Activated CD8-positive, alpha-beta memory T cell treated with anti-CD3 and anti-CD28 coated beads, Interleukin-2, amount 50 U/mL, for 24 hours (primary cell): ENCODE results near the gene BRICD5.

Experiments
- DNase-seq: peaks from one replicate; pipeline ENCODE4 v3.0.0-alpha.2; 2020; ENCODE audit errors: extremely low read depth

The BRICD5 gene

DNA sequence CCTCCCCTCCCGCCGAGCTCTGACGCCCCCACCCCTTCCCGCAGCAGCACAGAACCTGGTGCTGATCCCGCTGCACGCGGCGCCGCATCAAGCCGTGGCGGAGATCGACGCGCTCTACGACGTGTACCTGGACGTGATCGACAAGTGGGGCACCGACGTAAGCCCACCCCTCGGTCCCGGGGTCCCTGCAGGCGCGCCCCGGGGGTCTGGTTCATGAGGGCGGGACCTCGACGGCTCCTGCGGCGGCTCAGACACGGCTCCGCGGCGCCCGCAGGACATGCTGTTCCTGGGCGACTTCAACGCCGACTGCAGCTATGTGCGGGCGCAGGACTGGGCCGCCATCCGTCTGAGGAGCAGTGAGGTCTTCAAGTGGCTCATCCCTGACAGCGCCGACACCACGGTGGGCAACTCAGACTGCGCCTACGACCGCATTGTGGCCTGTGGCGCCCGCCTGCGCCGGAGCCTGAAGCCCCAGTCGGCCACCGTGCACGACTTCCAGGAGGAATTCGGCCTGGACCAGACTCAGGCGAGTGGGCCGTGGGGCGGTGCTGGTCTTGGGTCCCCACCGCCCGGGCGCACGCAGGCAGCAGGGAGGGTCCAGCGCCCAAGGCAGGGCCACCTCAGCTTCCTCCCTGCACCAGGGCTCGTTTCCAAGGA is 27.0 kb upstream of the BRICD5 start:
- DNase-seq, result no peak

DNA sequence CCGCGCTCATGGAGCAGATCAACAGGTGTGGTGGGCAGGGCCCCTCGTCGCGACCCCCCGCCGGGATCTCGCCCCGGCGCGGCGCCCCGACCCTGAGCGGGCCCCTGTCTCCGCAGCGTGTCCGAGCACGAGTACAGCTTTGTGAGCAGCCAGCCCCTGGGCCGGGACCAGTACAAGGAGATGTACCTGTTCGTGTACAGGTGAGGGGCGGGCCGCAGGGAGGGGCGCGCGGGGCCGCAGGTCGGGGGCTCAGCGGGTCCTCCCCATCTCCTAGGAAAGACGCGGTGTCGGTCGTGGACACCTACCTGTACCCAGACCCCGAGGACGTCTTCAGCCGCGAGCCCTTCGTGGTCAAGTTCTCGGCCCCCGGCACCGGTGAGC is 26.4 kb upstream of the BRICD5 start:
- no peak for DNase-seq

- no peak for DNase-seq
These were observed 25.9 kb upstream of the BRICD5 start, which contains the start of gene DNASE1L2 for GRCh38 chr16:2236337-2237101. Gene DNASE1L2 (plus strand): TSS chr16:2236444. CDS start chr16:2236817, 373 bp downstream.

- no peak for DNase-seq
These were observed 25.2 kb upstream of the BRICD5 start for GRCh38 chr16:2235695-2236336.

- DNase-seq, result no peak
These were observed 24.6 kb upstream of the BRICD5 start for GRCh38 chr16:2235234-2235651.

DNA sequence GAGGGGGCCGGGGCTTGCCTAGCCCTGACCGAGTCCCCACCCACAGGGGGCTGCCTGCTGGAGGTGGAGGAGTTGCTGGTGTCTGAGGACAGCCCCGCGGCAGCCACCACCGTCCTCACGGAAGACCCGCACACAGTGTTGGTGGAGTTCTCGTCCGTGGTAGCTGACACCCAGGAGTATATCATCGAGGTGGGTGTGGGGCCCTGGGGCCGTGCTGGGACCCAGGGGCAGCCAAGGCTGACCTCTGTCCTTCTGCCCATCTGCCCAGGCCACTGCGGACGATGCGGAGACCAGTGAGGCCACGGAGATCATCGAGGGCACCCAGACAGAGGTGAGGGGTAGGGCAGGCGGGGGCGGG is 24.1 kb upstream of the BRICD5 start:
- DNase-seq, result no peak

DNA sequence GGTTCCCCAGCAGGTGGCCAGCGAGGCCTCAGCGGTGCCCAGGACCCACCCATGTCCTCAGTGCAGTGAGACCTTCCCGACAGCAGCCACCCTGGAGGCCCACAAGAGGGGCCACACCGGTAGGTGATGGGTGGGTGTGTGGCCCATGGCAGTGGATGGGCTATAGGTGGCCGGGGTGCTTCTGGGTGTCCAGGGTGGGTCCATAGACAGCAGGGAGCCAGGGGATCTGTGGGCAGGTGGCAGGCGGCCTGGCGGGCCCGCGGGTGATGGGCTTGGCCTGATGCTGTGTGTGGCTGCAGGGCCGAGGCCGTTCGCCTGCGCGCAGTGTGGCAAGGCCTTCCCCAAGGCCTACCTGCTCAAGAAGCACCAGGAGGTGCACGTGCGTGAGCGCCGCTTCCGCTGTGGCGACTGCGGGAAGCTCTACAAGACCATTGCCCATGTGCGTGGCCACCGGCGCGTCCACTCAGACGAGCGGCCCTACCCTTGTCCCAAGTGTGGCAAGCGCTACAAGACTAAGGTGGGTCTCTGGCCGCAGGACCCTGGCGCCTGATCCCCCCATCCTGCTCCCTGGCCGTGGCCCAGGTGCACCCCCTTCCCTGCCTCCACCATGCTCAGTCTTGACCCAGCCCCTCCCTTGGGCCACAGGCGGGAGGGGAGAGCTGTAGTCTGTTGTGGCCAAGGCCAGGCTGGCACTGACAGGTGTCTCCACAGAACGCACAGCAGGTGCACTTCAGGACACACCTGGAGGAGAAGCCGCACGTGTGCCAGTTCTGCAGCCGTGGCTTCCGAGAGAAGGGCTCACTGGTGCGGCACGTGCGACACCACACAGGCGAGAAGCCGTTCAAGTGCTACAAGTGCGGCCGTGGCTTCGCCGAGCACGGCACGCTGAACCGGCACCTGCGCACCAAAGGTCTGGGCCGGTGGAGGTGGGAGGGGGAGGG is 23.5 kb upstream of the BRICD5 start:
- no peak for DNase-seq

DNA sequence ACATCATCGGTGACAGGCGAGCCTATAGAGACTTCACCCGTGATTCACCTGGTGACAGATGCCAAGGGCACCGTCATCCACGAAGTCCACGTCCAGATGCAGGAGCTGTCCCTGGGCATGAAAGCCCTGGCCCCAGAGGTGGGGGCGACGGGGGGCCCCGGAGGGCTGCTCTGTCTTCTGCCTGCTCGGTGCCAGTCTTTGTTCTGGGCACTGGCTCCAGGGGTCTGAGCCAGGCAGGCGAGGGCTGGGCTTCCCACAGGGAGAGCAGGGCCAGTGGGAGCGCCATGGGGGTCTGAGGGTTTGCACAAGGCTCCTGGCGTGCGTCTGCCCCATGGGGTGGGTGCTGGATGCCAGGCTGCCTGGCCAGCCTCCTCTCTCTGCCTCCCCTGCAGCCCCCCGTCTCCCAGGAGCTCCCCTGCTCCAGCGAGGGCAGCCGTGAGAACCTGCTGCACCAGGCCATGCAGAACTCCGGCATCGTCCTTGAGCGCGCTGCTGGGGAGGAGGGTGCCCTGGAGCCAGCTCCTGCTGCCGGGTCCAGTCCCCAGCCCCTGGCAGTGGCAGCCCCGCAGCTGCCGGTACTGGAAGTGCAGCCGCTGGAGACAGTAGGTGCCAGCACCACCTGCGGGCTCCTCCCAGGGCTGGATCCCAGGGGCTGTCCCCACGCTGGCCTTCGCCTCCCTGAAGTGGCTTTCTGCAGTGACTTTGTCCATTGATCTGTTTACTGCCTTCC is 22.5 kb upstream of the BRICD5 start:
- DNase-seq, result no peak

DNA sequence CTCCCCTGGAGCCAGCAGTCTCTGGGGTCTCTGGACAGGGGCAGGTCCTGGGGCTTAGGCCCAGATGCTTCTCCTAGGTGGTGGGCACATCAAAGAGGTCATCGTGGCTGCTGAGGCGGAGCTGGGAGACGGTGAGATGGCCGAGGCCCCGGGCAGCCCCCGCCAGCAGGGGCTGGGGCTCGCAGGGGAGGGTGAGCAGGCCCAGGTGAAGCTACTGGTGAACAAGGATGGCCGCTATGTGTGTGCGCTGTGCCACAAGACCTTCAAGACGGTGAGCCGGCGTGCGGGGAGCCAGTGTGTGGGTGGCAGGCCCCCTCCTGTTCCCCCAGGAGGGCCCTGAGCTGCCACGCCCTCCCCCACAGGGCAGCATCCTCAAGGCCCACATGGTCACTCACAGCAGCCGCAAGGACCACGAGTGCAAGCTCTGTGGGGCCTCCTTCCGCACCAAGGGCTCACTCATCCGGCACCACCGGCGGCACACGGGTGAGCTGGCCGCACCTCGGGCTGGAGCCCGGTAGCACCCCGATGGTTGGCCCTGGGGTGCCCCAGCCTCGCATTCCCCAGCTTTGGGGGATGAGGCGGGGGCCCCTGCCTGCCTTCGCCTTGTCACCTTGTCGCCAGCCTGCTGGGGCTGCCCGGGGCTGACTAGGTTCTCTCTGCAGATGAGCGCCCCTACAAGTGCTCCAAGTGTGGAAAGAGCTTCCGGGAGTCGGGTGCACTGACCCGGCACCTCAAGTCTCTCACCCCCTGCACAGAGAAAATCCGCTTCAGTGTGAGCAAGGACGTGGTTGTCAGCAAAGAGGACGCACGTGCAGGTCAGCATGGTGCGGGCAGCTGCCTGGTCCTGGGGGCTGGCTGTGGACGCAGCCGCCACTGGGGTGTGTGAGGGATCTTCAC is 21.7 kb upstream of the BRICD5 start:
- DNase-seq, result no peak

DNA sequence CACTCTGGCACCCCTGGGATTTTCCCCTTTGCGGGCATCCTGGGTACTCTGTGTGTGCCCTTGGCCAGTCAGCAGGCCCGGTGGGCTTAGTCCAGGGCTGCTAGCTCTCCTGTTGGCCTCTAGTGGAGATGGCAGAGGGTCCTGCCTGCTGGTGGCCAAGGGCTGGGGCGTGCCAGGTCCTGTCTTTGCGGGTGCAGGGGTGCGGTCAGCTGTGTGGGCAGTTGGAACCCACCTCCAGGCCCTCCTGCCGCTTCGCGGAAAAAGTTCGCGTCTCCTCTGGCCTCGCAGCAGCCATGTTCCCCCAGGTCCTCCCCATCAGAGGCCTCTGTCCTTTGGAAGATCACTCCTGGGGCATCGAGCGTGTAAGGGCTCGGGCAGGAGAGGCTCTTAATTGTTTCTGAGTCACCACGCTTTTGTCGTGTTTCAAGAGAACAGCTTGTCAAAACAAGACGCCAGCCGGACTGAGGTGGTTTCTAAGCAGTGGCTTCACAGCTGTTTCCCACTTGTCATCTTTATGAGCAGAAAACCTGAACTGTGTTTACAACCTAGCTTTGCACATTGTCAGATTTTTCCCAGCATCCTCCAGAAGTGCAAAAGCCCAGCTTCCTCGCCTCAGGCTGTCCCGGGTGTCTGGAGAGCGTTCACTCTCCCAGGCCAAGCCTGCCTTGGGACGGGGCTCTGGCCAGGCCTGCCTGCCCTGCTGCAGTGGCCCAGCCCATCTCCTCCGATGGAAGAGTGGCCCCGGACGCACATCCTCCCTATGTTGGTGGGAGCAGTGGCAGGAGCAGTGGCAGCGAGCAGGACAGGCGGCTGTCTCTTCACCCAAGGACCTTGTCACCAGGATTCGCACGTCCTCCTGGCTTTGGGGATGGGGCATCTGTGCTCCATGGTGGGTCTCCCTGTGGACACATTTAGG is 20.6 kb upstream of the BRICD5 start:
- no peak for DNase-seq

DNA sequence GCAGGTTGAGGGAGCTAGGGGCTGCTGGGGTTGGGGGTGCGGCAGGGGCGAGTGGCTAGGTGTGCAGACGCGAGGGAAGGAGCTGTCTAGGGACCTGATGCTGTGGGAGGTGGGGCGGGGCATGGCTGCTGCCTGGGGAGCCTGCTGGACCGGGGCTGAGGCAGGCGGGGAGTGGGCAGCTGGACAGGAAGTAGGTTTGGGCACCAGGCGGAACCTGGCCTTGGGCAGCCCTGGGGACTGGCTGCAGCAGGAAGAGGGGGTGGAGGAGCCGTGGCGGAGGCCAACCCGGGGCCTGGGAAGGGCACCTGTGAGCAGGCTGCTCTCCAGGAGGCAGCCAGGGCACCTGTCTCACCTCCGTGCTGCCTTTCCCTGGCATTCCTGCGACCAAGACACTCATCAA is 19.7 kb upstream of the BRICD5 start:
- DNase-seq, result no peak

- no peak for DNase-seq
These were observed 19.1 kb upstream of the BRICD5 start for GRCh38 chr16:2229632-2230250.

- DNase-seq, result no peak
These were observed 18.4 kb upstream of the BRICD5 start for GRCh38 chr16:2229091-2229490.

- DNase-seq, result no peak
These were observed 17.6 kb upstream of the BRICD5 start for GRCh38 chr16:2228161-2228824.

DNA sequence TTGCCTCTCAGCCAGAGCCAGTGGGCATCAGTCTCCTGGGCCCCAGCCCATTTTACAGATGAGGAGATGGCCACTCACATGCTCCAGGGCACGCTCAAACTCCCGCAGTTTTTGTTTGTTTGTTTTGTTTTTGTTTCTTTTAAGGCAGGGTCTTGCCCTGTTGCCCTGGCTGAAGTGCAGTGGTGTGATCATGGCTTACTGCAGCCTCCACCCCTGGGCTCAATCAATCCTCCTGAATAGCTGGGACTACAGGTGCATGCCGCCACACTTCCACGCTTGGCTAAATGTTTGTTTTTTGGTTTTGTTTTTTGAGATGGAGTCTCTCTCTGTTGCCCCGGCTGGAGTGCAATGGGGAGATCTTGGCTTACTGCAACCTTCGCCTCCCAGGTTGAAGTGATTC is 16.3 kb upstream of the BRICD5 start:
- no peak for DNase-seq

DNA sequence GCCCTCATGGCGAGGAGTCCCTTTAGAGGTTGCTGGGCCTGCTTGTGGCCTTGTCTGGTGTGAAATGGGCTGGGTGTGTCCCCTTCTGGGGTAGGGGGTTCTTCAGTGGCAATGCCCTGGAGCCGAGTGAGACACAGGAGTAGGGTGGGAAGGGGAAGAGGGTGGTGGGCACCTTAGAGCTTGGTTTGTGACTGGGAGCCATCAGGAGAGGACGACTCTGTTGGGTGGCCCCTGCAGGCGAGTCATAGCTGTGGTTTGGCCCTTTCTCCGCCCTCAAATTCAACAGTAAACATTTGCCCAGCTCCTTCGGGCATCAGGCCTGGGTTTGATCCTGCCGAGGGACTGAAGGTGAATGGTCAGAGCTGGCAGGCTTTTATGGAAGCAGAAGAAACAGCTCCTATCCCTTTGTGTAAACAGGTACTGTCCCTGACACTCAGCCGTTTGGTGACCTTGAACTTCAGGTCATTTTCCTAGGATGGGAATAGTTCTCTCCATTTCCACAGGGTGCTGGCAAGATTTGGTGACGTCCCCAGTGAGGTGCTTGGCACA is 15.7 kb upstream of the BRICD5 start:
- no peak for DNase-seq

- DNase-seq, result no peak
These were observed 13.4 kb upstream of the BRICD5 start for GRCh38 chr16:2223942-2224486.
